Astrocyte of the cerebellum (primary cell): ENCODE measurements around the gene OR13J1.

Experiments
- DNase-seq: peaks from one replicate; pipeline ENCODE4 v3.0.0-alpha.2; 2011; ENCODE audit warnings: low read depth
- H3K4me3 ChIP-seq: 2 replicates; pipeline ENCODE4 v1.5.1; 2011; ENCODE audit warnings: mild to moderate bottlenecking, low read depth, low read length, moderate library complexity
- CTCF ChIP-seq: IDR thresholded peaks from 2 replicates; pipeline ENCODE4 v1.5.1; 2012; ENCODE audit warnings: low read length, low read depth, moderate library complexity, mild to moderate bottlenecking; ENCODE audit errors: missing control alignments
- in situ Hi-C: cut with HindIII; loops from 2 replicates; pipeline ENCODE4 v1.10.0; 2017; ENCODE audit warnings: low sequenced_read_pairs

Gene OR13J1

GRCh38 chr9:35835766-35836165 is 34.4 kb downstream of the OR13J1 start:
- in situ Hi-C loops = no loop called here
- H3K4me3 ChIP-seq = no peak overlapping the region
- no peak for TF ChIP-seq CTCF
- no peak for DNase-seq

- H3K4me3 ChIP-seq = no peak overlapping the region
- in situ Hi-C loops = no loop called here
- no peak for DNase-seq
- TF ChIP-seq CTCF = peak; percentile 16
These were observed 35.0 kb downstream of the OR13J1 start for GRCh38 chr9:35835216-35835632.

- H3K4me3 ChIP-seq = no peak overlapping the region
- DNase-seq = no peak
- in situ Hi-C loops = no loop called here
- TF ChIP-seq CTCF = no peak
These were observed 35.7 kb downstream of the OR13J1 start for GRCh38 chr9:35834260-35835215.

GRCh38 chr9:35832814-35833213 is 37.4 kb downstream of the OR13J1 start:
- no peak for TF ChIP-seq CTCF
- in situ Hi-C loops = no loop called here
- H3K4me3 ChIP-seq = no peak overlapping the region
- no peak for DNase-seq

GRCh38 chr9:35831040-35831439 is 39.2 kb downstream of the OR13J1 start:
- no peak overlapping the region for H3K4me3 ChIP-seq
- no peak for DNase-seq
- no peak for TF ChIP-seq CTCF
- in situ Hi-C loops = no loop called here

- peak overlapping the region; percentile 63 for H3K4me3 ChIP-seq
- DNase-seq = no peak
- in situ Hi-C loops = loop anchor here (5.0 kb wide), 1 partner anchor 38 kb away; no protein-coding TSS in a partner anchor
- TF ChIP-seq CTCF = no peak
These were observed 40.5 kb downstream of the OR13J1 start for GRCh38 chr9:35829764-35830096.
